GM10266 (cell line): ENCODE measurements around the gene USP11.

Source experiments
- DNase-seq: peaks from one replicate; pipeline ENCODE4 v3.0.0; 2012; ENCODE audit errors: extremely low spot score
- TF ChIP-seq, protein P1 (sequence below): IDR thresholded peaks from 2 replicates; pipeline ENCODE4 v1.5.1; 2012; ENCODE audit warnings: mild to moderate bottlenecking, low read depth; ENCODE audit not compliant: control insufficient read depth, insufficient read depth; ENCODE audit errors: missing control alignments

Gene USP11

DNA sequence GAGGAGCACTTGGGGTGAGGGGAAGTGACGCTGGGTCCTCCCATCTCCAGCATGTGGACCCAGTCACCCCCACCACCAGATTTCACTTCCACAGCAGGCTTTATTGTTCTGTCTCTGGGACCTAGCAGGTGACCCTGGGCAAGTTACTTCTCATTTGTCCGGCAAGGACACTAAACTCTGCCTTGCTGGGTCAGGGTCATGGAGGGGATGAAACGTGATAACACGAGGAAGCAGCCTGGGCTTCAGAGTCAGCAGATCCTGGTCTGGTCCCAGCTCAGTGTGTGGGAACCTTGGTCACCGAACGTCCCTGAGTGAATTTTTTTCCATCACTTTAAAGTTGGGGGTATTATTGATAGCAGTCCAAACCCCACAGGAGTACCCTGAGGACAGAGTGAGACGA, 35.3 kb upstream of the USP11 start:
- TF ChIP-seq, protein P1, sequence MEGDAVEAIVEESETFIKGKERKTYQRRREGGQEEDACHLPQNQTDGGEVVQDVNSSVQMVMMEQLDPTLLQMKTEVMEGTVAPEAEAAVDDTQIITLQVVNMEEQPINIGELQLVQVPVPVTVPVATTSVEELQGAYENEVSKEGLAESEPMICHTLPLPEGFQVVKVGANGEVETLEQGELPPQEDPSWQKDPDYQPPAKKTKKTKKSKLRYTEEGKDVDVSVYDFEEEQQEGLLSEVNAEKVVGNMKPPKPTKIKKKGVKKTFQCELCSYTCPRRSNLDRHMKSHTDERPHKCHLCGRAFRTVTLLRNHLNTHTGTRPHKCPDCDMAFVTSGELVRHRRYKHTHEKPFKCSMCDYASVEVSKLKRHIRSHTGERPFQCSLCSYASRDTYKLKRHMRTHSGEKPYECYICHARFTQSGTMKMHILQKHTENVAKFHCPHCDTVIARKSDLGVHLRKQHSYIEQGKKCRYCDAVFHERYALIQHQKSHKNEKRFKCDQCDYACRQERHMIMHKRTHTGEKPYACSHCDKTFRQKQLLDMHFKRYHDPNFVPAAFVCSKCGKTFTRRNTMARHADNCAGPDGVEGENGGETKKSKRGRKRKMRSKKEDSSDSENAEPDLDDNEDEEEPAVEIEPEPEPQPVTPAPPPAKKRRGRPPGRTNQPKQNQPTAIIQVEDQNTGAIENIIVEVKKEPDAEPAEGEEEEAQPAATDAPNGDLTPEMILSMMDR: no peak

GRCh38 chrX:47198026-47198686, 34.7 kb upstream of the USP11 start:
- no peak for DNase-seq
- TF ChIP-seq, protein P1: no peak

More for the DNA sequence above, 35.3 kb upstream of the USP11 start:
- DNase-seq: no peak

- TF ChIP-seq, protein P1: no peak
- no peak for DNase-seq
Measured at GRCh38 chrX:47198687-47199080, 34.1 kb upstream of the USP11 start.

GRCh38 chrX:47199286-47199685, 33.5 kb upstream of the USP11 start:
- TF ChIP-seq, protein P1: no peak
- DNase-seq: no peak

DNA sequence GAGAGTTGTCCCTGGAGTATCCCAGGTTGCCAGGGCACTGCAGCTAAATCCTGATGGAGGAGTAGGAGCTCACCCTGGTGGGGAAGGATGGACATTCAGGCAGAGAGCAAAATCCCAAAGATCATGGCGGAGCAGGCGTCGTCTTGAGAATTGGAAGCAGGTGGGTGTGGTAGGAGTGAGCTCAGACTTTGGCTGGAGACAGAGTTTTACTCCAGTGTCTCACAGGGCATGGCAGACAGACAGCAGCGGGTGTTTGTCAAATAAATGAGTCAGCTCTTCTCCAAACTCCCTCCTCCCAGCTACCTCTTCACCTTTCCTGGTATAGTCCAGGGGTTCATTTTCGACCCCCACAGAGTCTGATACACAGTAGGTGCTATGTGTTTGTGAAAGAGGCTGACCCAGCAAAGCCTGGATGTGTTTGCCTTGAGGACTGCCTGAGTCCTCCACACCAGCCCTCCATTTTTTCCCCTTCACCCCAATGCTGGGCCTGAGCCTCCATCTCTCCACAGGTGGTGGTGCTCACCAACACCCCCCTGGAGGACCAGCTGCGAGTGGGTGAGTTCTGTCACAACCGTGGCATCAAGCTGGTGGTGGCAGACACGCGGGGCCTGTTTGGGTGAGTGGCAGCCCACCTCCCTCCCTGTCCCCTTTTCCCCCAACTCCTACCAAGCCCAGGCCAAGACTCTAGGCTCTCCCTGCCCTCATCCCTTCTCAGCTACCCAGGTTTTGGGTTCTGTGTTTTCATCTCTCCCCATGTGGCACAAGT, 32.2 kb upstream of the USP11 start:
- no peak for DNase-seq
- TF ChIP-seq, protein P1: no peak

DNA sequence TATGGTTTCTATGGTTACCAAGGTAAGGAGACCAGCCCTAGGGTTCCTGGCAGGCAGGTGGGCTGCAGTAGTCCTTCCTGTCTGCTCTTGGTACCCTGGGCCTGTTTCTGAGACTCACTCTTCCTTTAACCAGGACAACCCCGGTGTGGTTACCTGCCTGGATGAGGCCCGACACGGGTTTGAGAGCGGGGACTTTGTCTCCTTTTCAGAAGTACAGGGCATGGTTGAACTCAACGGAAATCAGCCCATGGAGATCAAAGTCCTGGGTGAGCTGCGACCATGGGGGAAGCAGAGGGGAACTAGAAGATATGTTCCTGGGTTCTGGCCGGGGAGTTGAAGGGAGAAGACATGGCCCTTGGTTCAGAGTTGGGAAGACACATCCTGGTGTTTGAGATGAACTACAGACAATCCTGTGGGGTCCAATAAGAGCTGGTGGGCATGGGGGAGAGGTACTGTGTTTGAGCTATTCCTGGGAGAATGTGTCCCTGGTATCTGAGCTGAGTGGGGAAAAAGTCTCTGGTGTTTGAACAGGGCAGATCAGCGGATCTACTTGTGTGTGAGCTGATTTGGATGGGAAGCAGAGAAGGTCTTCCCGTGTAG, 31.4 kb upstream of the USP11 start:
- DNase-seq: no peak
- TF ChIP-seq, protein P1: no peak

- no peak for DNase-seq
- TF ChIP-seq, protein P1: no peak
Measured at GRCh38 chrX:47202316-47202715, 30.5 kb upstream of the USP11 start.
